CD4-positive, CD25-positive, alpha-beta regulatory T cell (primary cell): ENCODE results near the gene PRLHR. TPM values are rescaled to one million over a fixed set of nuclear protein-coding genes. Genes with fewer than 3 reads are reported as not detected.
"Not testable (repeated sequence)": the region's sequence is repeated elsewhere in the genome, so short reads cannot be mapped to it uniquely, and the experiment has no call there.

ENCODE experiments used
- ATAC-seq, 2 donors: fragments of 150-1000 bp; cut with Tn5 transposase; one replicate each; pipeline ENCODE4 v1.10.0; 2021; ENCODE audit warnings: low read depth in 2 of 2, moderate number of reproducible peaks in 2 of 2, moderate library complexity in 1 of 2
- DNase-seq, 3 donors: peaks; one replicate each; pipeline versions ENCODE4 v3.0.0 to v3.0.0-alpha.2; 2012 to 2022; ENCODE audit warnings: mixed read lengths in 1 of 3
- H3K27ac ChIP-seq: one replicate; pipeline ENCODE4 v1.7.0; 2013; ENCODE audit warnings: mild to moderate bottlenecking, low read length; ENCODE audit not compliant: insufficient read depth, poor library complexity, severe bottlenecking
- H3K27me3 ChIP-seq: one replicate; pipeline ENCODE4 v1.7.0; 2013; ENCODE audit warnings: low read length; ENCODE audit not compliant: control insufficient read depth, insufficient read depth
- H3K36me3 ChIP-seq: one replicate; pipeline ENCODE4 v1.7.0; 2013; ENCODE audit warnings: mild to moderate bottlenecking, low read length, moderate library complexity; ENCODE audit not compliant: control insufficient read depth, insufficient read depth
- H3K4me1 ChIP-seq: 2 replicates; pipeline ENCODE4 v1.7.0; 2013; ENCODE audit warnings: mild to moderate bottlenecking, low read length; ENCODE audit not compliant: insufficient read depth, control insufficient read depth, poor library complexity, severe bottlenecking
- H3K4me3 ChIP-seq: one replicate; pipeline ENCODE4 v1.7.0; 2013; ENCODE audit warnings: low read depth, mild to moderate bottlenecking, low read length, moderate library complexity
- H3K9me3 ChIP-seq, 2 experiments: 1 replicate in 1 of 2; 2 replicates in 1 of 2; pipeline ENCODE4 v1.7.0; 2013; ENCODE audit warnings: low read length in 2 of 2, mild to moderate bottlenecking in 1 of 2, moderate library complexity in 1 of 2; ENCODE audit not compliant: control insufficient read depth in 2 of 2
- H3K27ac Mint-ChIP-seq, 3 donors: one replicate each; pipeline ENCODE4 v1.8.0; 2020 to 2022; ENCODE audit warnings: mild to moderate bottlenecking in 3 of 3, mixed read lengths in 3 of 3, moderate library complexity in 2 of 3
- H3K27me3 Mint-ChIP-seq: one replicate; pipeline ENCODE4 v1.8.0; 2022; ENCODE audit warnings: mild to moderate bottlenecking, mixed read lengths
- H3K36me3 Mint-ChIP-seq: one replicate; pipeline ENCODE4 v1.8.0; 2020; ENCODE audit warnings: mixed read lengths
- H3K4me1 Mint-ChIP-seq, 4 donors: one replicate each; pipeline ENCODE4 v1.8.0; 2020 to 2022; ENCODE audit warnings: mixed read lengths in 4 of 4, mild to moderate bottlenecking in 1 of 4
- H3K4me3 Mint-ChIP-seq, 4 donors: one replicate each; pipeline ENCODE4 v1.8.0; 2020 to 2022; ENCODE audit warnings: mild to moderate bottlenecking in 4 of 4, mixed read lengths in 4 of 4, moderate library complexity in 3 of 4
- H3K9me3 Mint-ChIP-seq, 7 donors: one replicate each; pipeline ENCODE4 v1.8.0; 2020 to 2022; ENCODE audit warnings: mixed read lengths in 7 of 7, mild to moderate bottlenecking in 3 of 7, moderate library complexity in 2 of 7
- polyA plus RNA-seq, 4 donors: library from polyadenylated mRNA; unstranded; fragments of 300-500 nt; fragmentation: Illumina TruSeq; gene quantifications; one replicate each; pipeline ENCODE4 v1.2.3, GENCODE V29; 2021
- total RNA-seq: library from RNA; stranded (reverse); gene quantifications from one replicate; pipeline ENCODE4 v1.2.3, GENCODE V29; 2022

PRLHR gene
- total and polyA plus RNA-seq, 5 donors from 2014 or later = not detected

DNA sequence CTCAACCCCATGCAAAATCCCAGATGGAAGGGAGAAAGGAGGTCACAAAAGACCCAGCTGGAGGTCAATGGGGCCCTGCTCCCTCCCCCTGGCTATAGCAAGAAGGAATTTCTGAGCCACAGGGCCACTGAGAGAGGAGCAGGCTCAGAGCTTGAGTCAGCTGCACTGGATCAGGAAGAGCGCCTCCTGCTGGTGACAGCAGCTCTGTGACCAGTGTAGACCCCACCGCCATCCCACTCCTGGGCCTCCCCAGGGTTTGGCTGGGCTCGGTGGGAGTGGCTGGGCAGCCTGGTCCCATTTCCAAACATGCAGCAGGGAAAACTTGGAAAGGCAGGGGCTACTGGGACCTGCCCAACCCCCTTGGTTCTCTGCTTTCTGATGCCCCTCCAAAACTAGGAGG is 31.5 kb upstream of the PRLHR start:
- Histone ChIP-seq H3K27me3 (peaks cover 2% of the 10 kb centered on the region), H3K4me1 (no peaks in the 10 kb centered on the region), H3K4me3 (no peak overlapping the region), H3K9me3 (no peaks in the 10 kb centered on the region), H3K36me3 (no peaks in the 10 kb centered on the region), H3K27ac (no peak overlapping the region)
- ATAC-seq = no peak
- Mint-ChIP-seq H3K27me3 (peaks cover 27% of the 10 kb centered on the region), H3K27ac (no peak overlapping the region), H3K36me3 (no peaks in the 10 kb centered on the region), H3K9me3 (no peaks in the 10 kb centered on the region), H3K4me3 (no peak overlapping the region), H3K4me1 (peaks cover 0 to 2% (median 0%) of the 10 kb centered on the region in 4 donors)
- DNase-seq = peak in 1 of 3 donors; percentile 5

DNA sequence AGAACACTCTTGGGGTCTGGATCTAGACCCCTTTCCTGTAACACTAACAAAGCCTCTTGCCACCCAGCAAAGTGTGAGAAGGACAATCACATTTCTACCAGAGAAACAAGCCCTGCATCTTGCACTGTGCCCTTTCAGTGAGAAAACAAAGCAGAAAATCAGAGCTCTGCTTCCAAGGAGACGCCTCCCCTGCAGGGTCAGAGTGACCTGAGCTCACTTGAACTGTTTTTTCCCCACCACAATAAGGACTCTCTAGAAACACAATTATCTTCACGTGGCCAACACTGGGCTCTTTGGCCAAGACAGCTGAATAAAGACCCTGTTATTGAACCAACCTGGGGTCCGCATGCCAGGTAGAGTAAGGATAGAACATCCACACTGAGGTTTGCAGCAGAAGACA is 30.1 kb upstream of the PRLHR start:
- Mint-ChIP-seq H3K4me1 (peaks cover 4 to 12% (median 7%) of the 10 kb centered on the region in 4 donors), H3K4me3 (no peak overlapping the region)
- no peaks in the 10 kb centered on the region for H3K4me1 ChIP-seq

DNA sequence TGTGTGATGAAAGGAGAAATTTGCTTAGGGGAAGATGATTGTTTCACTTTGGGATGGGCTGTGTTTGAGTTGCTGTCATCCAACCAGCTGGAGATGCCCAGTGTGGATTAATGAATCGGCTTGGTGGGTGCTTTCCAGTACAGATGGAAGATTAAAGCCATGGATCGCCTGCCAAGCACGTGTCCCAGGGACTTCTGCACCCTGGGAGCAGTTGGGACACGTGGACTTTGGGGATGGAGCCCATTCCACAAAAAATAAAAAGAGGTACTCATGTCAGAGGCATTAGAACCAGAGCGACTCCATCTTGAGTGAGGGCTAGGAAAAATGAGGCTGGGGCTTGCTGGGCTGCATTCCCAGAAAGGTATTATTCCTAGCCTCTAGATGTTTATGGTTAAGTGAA is 29.3 kb upstream of the PRLHR start:
- Mint-ChIP-seq H3K9me3 (no peaks in the 10 kb centered on the region), H3K27me3 (peaks cover 27% of the 10 kb centered on the region), H3K4me3 (no peak overlapping the region), H3K27ac (peak overlapping the region in 1 of 3 donors; percentile 2), H3K4me1 (peaks cover 4 to 12% (median 7%) of the 10 kb centered on the region in 4 donors), H3K36me3 (no peaks in the 10 kb centered on the region)
- no peaks in the 10 kb centered on the region for H3K36me3 ChIP-seq
- H3K27ac ChIP-seq = no peak overlapping the region
- H3K27me3 ChIP-seq = peaks cover under 1% of the 10 kb centered on the region
- no peaks in the 10 kb centered on the region for H3K4me1 ChIP-seq
- no peak for DNase-seq
- no peak overlapping the region for H3K4me3 ChIP-seq
- no peaks in the 10 kb centered on the region for H3K9me3 ChIP-seq
- no peak for ATAC-seq

More for the DNA sequence above, 30.1 kb upstream of the PRLHR start:
- ATAC-seq = no peak
- peaks cover 29% of the 10 kb centered on the region for H3K27me3 Mint-ChIP-seq
- Histone ChIP-seq H3K27me3 (peaks cover 2% of the 10 kb centered on the region), H3K4me3 (no peak overlapping the region), H3K36me3 (no peaks in the 10 kb centered on the region), H3K9me3 (no peaks in the 10 kb centered on the region), H3K27ac (no peak overlapping the region)
- no peak for DNase-seq
- H3K9me3 Mint-ChIP-seq = no peaks in the 10 kb centered on the region
- H3K27ac Mint-ChIP-seq = no peak overlapping the region
- H3K36me3 Mint-ChIP-seq = no peaks in the 10 kb centered on the region

DNA sequence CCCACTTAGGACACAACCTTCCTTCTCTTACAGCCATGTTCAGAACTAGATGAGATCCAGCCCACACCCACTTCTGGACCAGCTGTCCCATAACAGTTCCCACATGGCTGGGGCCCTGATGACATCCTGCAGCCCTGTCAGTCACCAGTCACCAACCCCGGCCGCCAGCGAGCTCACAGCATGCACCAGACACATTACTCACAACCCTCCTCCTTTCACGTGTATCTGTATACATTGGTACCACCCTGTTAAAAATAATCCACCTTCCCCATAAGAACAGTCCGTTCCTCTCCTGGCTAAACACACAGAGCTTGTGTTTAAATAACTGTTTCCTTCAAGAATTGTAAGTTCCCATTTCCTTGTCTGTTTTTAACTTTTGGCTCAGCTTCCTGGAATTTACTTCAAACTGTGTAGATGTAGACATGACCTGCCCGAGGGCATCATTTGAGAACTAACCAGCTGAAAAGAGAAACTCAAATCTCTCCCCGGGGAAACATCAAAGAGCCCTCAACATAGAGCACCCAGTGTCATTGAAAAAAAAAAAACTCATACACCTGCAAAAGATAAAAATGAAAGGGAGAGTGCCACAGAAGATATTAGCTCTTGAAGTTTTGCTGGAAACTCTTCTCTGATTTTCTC is 26.0 kb upstream of the PRLHR start:
- no peaks in the 10 kb centered on the region for H3K36me3 Mint-ChIP-seq
- Histone ChIP-seq H3K36me3 (no peaks in the 10 kb centered on the region), H3K4me1 (no peaks in the 10 kb centered on the region), H3K27me3 (no peaks in the 10 kb centered on the region), H3K27ac (no peak overlapping the region), H3K4me3 (no peak overlapping the region), H3K9me3 (no peaks in the 10 kb centered on the region)
- DNase-seq = peak in 2 of 3 donors; percentile 12 to 70
- peaks cover 4 to 12% (median 7%) of the 10 kb centered on the region in 4 donors for H3K4me1 Mint-ChIP-seq
- H3K27me3 Mint-ChIP-seq = peaks cover 13% of the 10 kb centered on the region
- peak overlapping the region in 2 of 4 donors; percentile 3 to 7 for H3K4me3 Mint-ChIP-seq
- ATAC-seq = peak; percentile 43 to 58
- peak overlapping the region; percentile 9 to 43 (median 26) for H3K27ac Mint-ChIP-seq
- no peaks in the 10 kb centered on the region for H3K9me3 Mint-ChIP-seq

DNA sequence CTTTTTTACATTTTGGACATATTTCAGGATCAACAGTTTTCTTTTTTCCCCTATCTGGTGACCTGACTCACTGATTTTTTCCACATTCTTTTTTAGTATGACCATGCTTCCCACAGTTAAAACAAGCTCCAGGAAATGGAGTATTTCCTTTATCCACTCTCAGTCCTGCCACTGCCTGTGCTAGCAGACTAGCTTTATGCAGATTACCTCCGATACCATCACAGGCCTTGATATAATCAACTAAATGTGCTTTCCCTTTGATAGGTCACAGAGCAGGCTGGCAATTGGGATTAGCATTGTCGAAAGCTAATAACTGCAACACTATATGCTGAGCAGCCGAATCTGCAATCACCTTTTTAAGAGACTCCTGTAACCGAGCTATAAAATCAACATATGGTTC is 18.4 kb upstream of the PRLHR start:
- not testable (repeated sequence) for H3K4me1 ChIP-seq, H3K4me1 Mint-ChIP-seq, H3K4me3 ChIP-seq, H3K9me3 Mint-ChIP-seq, H3K36me3 ChIP-seq, DNase-seq, H3K27me3 ChIP-seq, ATAC-seq, H3K4me3 Mint-ChIP-seq, H3K36me3 Mint-ChIP-seq, H3K9me3 ChIP-seq, H3K27ac ChIP-seq
- peaks cover 12% of the 10 kb centered on the region for H3K27me3 Mint-ChIP-seq
- H3K27ac Mint-ChIP-seq = peak overlapping the region in 1 of 3 donors; percentile 45

DNA sequence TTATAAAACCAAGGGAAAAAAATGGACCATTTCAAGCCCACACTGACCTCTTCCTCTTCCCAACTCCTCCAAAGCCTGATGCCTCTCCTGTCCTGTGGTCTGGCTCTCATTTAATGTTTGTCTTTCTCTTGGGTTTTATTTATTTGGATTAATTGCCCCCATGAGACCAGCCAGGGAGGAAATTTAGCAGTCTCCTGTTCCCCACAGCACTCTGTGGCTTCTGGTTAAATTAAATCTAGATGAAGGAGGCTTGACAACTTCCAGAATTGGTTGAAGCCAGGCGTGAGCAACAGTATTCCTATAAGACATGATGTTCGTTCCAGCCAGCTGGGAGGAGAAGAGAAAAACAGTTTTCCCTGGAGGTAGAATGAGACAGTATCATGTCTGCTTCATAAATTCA is 15.1 kb upstream of the PRLHR start:
- Histone ChIP-seq H3K36me3 (no peaks in the 10 kb centered on the region), H3K27ac (no peak overlapping the region), H3K9me3 (peaks cover 0 to 8% of the 10 kb centered on the region in 2 experiments), H3K4me1 (no peaks in the 10 kb centered on the region), H3K27me3 (peaks cover 2% of the 10 kb centered on the region), H3K4me3 (no peak overlapping the region)
- H3K36me3 Mint-ChIP-seq = no peaks in the 10 kb centered on the region
- ATAC-seq (no peak), DNase-seq (no peak)
- H3K4me3 Mint-ChIP-seq = no peak overlapping the region
- no peaks in the 10 kb centered on the region for H3K4me1 Mint-ChIP-seq
- H3K27ac Mint-ChIP-seq = no peak overlapping the region
- H3K9me3 Mint-ChIP-seq = peaks cover 0 to 9% (median 0%) of the 10 kb centered on the region in 7 donors
- peaks cover 9% of the 10 kb centered on the region for H3K27me3 Mint-ChIP-seq

DNA sequence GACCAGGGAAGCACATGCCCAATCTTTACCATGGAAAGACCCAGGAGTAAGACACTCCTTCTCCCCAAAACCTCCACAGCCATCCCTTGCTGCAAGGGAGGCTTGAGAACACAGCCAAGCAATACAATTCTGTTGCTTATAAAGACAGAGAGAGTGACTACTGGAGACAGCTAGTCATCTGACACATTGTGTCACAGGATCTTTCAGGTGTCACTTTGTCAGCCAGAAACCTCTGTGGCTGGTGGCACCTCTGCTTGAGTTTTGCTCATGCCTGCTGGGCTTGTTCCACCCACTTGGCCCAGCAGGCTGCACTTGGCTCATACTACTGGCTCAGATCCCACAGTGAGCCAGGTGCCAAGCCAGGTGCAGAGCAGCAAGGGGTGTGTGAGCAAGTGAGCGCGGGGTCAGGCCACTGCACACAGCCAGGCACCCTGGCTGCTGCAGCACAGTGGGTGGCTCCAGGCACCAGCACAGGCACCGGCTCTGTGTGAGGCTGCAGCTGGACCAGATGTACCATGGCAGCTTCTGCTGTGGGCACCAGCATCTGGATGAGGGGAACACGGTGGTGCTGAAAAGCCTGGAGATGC is 12.4 kb upstream of the PRLHR start:
- Mint-ChIP-seq H3K36me3 (no peaks in the 10 kb centered on the region), H3K27me3 (peaks cover 5% of the 10 kb centered on the region), H3K4me1 (no peaks in the 10 kb centered on the region), H3K27ac (no peak overlapping the region), H3K4me3 (no peak overlapping the region), H3K9me3 (peaks cover 0 to 9% (median 0%) of the 10 kb centered on the region in 7 donors)
- ATAC-seq (no peak), DNase-seq (no peak)
- Histone ChIP-seq H3K4me1 (no peaks in the 10 kb centered on the region), H3K9me3 (peaks cover 0 to 8% of the 10 kb centered on the region in 2 experiments), H3K27me3 (peaks cover 4% of the 10 kb centered on the region), H3K4me3 (no peak overlapping the region), H3K36me3 (no peaks in the 10 kb centered on the region), H3K27ac (no peak overlapping the region)

DNA sequence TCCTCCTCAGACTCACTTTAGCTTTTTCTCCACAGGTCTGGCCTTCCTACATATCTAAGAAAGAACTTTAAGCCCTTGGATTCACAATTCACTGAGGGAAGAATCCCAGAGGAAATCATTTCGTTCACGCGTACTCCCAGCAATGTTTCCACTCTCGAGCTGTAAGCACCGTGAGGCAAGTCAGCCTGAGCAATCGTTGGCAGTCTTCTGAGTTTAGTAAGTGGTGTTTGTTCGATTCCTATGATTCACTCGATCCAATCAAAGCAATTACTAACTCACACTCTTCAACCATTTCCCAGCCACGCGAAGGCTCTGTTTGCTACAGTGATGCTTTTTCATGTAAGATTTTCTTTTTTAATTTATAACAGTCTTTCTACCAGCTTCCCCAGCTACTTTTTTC is 10.2 kb upstream of the PRLHR start:
- Histone ChIP-seq H3K9me3 (peaks cover 0 to 8% of the 10 kb centered on the region in 2 experiments), H3K4me3 (no peak overlapping the region), H3K27me3 (peaks cover 4% of the 10 kb centered on the region), H3K4me1 (no peaks in the 10 kb centered on the region), H3K36me3 (no peaks in the 10 kb centered on the region), H3K27ac (no peak overlapping the region)
- H3K27me3 Mint-ChIP-seq = peaks cover 6% of the 10 kb centered on the region
- ATAC-seq (no peak), DNase-seq (no peak)
- H3K27ac Mint-ChIP-seq = no peak overlapping the region
- H3K4me1 Mint-ChIP-seq = no peaks in the 10 kb centered on the region
- no peak overlapping the region for H3K4me3 Mint-ChIP-seq
- peaks cover 0 to 9% (median 0%) of the 10 kb centered on the region in 7 donors for H3K9me3 Mint-ChIP-seq
- no peaks in the 10 kb centered on the region for H3K36me3 Mint-ChIP-seq
